Measurements from ENCODE around the gene MCL1.
A peak's percentile ranks its signal among the peaks of the same experiment; 100 is the strongest.

MCL1 gene

DNA sequence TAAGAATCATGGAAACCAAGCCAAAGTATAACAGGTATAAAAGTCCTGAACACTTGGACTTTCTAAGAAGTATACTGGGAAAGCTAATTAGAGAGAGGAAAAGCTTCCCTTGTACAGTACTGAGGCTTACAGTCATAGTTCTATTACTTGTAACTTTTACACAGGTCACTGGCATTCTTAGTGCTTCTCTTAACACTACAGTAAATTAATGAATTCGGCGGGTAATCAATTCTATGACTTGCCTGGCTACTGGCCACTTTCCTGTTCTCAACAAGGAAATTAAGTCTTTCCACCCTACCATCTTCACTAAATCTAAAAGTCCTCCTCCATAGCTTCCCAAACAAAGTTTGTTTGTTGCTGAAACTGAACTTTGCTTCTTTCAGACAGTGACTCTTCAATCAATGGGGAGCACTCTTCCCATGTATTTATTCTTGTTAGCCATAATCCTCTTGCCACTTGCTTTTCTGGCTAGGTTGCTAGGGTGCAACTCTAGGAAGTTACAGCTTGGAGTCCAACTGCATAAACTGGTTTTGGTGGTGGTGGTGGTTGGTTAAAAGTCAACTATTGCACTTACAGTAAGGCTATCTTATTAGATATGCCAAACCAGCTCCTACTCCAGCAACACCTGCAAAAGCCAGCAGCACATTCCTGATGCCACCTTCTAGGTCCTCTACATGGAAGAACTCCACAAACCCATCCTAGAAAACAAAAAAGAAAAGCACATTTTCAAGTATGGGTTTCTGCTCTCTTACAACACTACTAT, 2.4 kb downstream of the MCL1 start:
- TF ChIP-seq PRDM1 (tag by site-specific recombination; IDR thresholded peaks at IDR 0.05) (peak; percentile 61), ZNF221 (tag by site-specific recombination; IDR thresholded peaks at IDR 0.05; ENCODE audit: borderline replicate concordance) (no peak), ZNF114 (tag by site-specific recombination; IDR thresholded peaks at IDR 0.05) (no peak), ZNF624 (tag by site-specific recombination; IDR thresholded peaks at IDR 0.05) (no peak), ZNF335 (tag by site-specific recombination; conservative IDR thresholded peaks at IDR 0.05) (no peak), ZNF660 (tag by site-specific recombination; IDR thresholded peaks at IDR 0.05) (peak; percentile 19; the same call in 1 of the 2 replicates), ZNF791 (tag by site-specific recombination; IDR thresholded peaks at IDR 0.05) (no peak), MEIS1 (CRISPR knock-in tag; IDR thresholded peaks at IDR 0.05; ENCODE audit: borderline replicate concordance) (no peak), HOXA7 (CRISPR knock-in tag; IDR thresholded peaks at IDR 0.05; ENCODE audit: borderline replicate concordance) (no peak), ZNF777 (tag by site-specific recombination; IDR thresholded peaks at IDR 0.05; ENCODE audit: borderline replicate concordance) (no peak), ZNF19 (tag by site-specific recombination; IDR thresholded peaks at IDR 0.05; ENCODE audit: low read depth) (no peak)
- TF ChIP-seq, protein P1, sequence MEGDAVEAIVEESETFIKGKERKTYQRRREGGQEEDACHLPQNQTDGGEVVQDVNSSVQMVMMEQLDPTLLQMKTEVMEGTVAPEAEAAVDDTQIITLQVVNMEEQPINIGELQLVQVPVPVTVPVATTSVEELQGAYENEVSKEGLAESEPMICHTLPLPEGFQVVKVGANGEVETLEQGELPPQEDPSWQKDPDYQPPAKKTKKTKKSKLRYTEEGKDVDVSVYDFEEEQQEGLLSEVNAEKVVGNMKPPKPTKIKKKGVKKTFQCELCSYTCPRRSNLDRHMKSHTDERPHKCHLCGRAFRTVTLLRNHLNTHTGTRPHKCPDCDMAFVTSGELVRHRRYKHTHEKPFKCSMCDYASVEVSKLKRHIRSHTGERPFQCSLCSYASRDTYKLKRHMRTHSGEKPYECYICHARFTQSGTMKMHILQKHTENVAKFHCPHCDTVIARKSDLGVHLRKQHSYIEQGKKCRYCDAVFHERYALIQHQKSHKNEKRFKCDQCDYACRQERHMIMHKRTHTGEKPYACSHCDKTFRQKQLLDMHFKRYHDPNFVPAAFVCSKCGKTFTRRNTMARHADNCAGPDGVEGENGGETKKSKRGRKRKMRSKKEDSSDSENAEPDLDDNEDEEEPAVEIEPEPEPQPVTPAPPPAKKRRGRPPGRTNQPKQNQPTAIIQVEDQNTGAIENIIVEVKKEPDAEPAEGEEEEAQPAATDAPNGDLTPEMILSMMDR (tag by site-specific recombination; IDR thresholded peaks at IDR 0.05): no peak
- TF ChIP-seq, protein P2, sequence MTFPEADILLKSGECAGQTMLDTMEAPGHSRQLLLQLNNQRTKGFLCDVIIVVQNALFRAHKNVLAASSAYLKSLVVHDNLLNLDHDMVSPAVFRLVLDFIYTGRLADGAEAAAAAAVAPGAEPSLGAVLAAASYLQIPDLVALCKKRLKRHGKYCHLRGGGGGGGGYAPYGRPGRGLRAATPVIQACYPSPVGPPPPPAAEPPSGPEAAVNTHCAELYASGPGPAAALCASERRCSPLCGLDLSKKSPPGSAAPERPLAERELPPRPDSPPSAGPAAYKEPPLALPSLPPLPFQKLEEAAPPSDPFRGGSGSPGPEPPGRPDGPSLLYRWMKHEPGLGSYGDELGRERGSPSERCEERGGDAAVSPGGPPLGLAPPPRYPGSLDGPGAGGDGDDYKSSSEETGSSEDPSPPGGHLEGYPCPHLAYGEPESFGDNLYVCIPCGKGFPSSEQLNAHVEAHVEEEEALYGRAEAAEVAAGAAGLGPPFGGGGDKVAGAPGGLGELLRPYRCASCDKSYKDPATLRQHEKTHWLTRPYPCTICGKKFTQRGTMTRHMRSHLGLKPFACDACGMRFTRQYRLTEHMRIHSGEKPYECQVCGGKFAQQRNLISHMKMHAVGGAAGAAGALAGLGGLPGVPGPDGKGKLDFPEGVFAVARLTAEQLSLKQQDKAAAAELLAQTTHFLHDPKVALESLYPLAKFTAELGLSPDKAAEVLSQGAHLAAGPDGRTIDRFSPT (tag by site-specific recombination; IDR thresholded peaks at IDR 0.05): no peak
- H3K27ac ChIP-seq (ENCODE audit: extremely low read depth, low read depth, low read length): no peak overlapping the region
- no peaks in the 10 kb centered on the region for H3K4me1 ChIP-seq (ENCODE audit: control insufficient read depth, insufficient read depth, low read length)
- H3K4me3 ChIP-seq (ENCODE audit: low read depth, low read length): peak overlapping the region; percentile 82
- H3K36me3 ChIP-seq (ENCODE audit: control insufficient read depth in 2 of 2, insufficient read depth in 1 of 2, low read length in 2 of 2): peaks cover 0 to 65% of the 10 kb centered on the region in 2 experiments
- no peaks in the 10 kb centered on the region for H3K9me3 ChIP-seq (ENCODE audit: control insufficient read depth, insufficient read depth, low read depth, low read length)
- POLR2A ChIA-PET: interaction anchor here (0.6 to 13.5 kb wide), 5 partner anchors 9 to 120 kb away, joined by 3 to 272 read pairs (median 8); partner anchors contain the start of genes ENSA and GOLPH3L
- CTCF ChIA-PET: interaction anchor here (0.6 to 14.0 kb wide), 8 partner anchors 9 to 236 kb away, joined by 3 to 135 read pairs (median 5); no protein-coding TSS in a partner anchor

DNA sequence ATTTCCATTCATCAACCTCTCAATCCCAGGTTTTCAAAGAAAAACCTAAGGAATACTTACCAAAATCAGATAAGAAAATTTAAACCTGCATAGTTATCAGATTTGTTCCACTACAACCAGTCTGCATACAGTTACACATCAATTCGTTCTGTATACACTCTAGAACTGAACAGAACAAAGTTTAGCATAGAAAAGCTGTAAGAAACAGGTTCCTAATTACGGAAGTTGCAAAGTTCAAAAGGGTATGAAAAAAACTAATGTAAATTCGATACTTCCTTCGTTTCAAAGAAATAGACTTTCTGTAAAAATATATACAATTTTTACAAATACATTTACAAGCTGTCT, 3.1 kb downstream of the MCL1 start:
- peak overlapping the region; percentile 82 for H3K4me3 ChIP-seq (ENCODE audit: low read depth, low read length)
- ChIA-PET POLR2A (interaction anchor here (1.4 to 13.5 kb wide), 4 partner anchors 8 to 53 kb away, joined by 3 to 272 read pairs (median 8); partner anchors contain the start of gene ENSA), CTCF (interaction anchor here (0.6 to 14.0 kb wide), 8 partner anchors 8 to 237 kb away, joined by 3 to 135 read pairs (median 5); no protein-coding TSS in a partner anchor)
- H3K4me1 ChIP-seq (ENCODE audit: control insufficient read depth, insufficient read depth, low read length): no peaks in the 10 kb centered on the region
- peaks cover 0 to 65% of the 10 kb centered on the region in 2 experiments for H3K36me3 ChIP-seq (ENCODE audit: control insufficient read depth in 2 of 2, insufficient read depth in 1 of 2, low read length in 2 of 2)
- H3K27ac ChIP-seq (ENCODE audit: extremely low read depth, low read depth, low read length): no peak overlapping the region
- TF ChIP-seq, protein P3, sequence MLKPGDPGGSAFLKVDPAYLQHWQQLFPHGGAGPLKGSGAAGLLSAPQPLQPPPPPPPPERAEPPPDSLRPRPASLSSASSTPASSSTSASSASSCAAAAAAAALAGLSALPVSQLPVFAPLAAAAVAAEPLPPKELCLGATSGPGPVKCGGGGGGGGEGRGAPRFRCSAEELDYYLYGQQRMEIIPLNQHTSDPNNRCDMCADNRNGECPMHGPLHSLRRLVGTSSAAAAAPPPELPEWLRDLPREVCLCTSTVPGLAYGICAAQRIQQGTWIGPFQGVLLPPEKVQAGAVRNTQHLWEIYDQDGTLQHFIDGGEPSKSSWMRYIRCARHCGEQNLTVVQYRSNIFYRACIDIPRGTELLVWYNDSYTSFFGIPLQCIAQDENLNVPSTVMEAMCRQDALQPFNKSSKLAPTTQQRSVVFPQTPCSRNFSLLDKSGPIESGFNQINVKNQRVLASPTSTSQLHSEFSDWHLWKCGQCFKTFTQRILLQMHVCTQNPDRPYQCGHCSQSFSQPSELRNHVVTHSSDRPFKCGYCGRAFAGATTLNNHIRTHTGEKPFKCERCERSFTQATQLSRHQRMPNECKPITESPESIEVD (tag by site-specific recombination; IDR thresholded peaks at IDR 0.05): peak; percentile 47; the same call in 1 of the 2 replicates
- TF ChIP-seq GLI4 (tag by site-specific recombination; IDR thresholded peaks at IDR 0.05): no peak
- TF ChIP-seq, protein P4, sequence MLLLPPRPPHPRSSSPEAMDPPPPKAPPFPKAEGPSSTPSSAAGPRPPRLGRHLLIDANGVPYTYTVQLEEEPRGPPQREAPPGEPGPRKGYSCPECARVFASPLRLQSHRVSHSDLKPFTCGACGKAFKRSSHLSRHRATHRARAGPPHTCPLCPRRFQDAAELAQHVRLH (tag by site-specific recombination; IDR thresholded peaks at IDR 0.05): no peak
- no peaks in the 10 kb centered on the region for H3K9me3 ChIP-seq (ENCODE audit: control insufficient read depth, insufficient read depth, low read depth, low read length)

All from HEK293 (cell line).